ENCODE data around the gene GBX1. TPM values are rescaled to one million over a fixed set of nuclear protein-coding genes. Genes with fewer than 3 reads are reported as not detected.
A peak's percentile ranks its signal among the peaks of the same experiment; 100 is the strongest.

Gene GBX1
- total RNA-seq, 1 donor from 2014 or later, result 0.30 TPM

DNA sequence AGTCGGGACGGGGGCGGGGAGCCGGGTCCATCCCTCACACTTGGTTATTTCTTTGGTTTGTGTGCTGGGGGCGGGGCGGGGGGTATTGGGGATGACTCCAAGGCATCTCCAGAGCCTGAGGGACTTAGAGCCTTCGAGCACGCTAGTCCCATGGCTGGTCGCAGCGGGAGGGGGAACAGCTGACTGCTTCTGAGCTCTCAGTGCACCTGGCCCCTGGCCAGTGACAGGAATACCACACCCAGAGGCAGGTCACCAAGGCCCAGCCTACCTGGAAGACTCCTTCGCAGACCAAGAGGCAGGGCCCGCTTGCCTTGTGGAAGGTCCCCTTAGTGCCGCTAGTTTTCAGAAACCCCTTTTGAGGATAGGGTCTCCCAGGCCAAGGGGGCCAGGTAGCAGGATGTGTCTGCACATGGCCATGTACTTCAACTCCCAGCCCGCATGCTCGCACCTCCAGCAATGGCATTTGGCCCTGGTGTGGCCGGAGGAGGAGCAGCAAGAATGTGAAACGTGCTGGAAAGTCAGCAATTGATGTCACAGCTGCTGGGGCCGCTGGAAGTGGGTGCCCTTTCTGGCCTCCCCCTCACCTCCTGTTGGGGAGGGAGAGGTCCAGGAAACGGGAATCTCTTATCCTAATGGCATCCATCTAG is 40.9 kb downstream of the GBX1 start:
- no peak for DNase-seq

DNA sequence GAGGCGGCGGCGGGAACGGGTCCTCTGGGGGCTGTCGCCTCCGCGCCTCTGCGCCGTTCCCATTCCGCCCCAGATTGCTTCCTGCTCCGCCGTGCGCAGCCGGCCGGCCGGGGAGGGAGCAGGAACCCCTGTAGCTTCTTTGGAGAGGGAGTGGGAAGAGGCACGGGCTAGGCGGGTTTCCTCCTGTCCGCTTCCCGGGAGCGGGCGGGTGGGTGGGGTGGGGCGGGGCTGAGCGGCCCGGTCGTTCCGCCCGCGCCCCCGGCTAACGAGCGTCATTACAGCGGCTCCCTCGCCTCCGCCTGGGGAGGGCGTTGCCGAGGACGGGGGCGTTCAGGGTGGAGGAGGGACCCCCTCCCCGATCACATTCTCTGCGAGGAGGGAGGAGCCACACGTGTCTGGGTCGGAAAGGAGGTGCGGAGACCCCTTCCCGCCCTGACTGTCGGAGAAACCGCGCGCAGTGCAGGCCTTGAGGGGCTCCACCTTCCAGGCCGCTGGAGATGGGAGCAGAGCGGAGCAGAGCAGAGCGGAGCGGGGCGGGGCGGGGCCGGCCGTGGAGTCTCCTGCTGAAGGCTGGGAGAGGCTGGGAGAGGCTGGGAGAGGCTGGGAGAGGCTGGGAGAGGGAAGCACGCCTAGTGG is 41.5 kb downstream of the GBX1 start:
- DNase-seq, result no peak

DNA sequence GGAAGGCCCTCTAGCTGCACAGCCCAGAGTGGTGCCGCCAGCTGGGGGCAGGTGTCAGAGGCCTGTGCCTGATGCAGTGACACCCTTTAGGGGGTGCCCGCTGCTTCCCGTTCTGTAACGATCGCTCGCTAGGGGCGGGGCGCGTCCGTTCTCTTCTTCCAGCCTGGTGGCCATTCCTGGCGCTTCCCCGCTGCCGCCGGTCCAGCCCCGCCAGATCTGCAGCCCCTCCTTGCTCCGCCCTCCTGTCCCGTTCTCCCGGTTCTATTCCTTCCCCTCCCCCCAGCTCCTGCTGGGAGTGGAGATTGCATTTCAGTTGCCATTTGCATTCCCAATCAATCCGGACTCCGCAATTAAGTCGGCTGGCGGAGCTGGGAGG is 42.0 kb downstream of the GBX1 start:
- DNase-seq, result peak; percentile 30

DNA sequence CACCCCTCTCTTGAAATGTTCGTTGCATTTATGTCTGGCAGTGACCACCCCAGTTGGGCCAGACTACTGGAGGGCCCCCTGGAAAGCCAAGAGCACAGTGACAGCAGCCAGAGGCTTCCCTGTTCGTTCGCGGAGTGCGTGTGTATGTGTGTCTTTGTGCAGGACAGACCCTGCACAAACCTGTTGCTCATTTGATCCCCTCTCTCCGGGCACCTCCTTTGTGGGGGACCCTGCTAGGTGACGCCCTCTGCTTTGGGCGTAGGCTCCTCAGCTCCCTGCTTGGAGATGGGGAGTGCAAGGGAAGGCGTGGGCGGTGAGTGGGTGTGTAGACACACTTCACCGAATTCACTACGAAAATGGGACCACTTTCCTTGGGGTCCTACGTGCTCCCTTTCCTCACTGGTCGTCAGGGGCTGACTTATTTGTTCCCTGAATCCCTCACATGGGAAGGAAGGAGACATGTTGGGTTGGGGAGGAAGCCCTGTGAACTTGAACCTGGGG is 42.5 kb downstream of the GBX1 start:
- no peak for DNase-seq

DNA sequence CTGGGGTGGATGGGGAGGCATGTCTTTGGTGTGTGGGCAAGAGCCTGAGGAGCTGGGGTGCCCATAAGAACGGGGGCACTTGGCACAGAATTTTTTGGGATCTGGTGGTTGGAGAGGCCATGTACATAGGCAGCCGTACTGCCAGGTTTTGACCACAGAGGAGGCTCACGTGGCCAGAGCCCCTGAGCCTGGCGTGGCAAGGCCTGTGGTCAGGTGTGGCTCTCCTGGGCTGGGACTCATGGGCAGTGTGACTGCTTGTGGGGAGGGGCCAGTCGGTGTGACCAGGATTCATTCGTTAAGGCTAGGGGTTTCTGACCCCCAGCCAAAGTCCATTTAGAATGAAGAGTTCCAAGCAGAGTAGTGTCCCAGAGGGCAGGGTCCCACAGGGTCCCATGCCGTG is 43.0 kb downstream of the GBX1 start:
- DNase-seq, result no peak

DNA sequence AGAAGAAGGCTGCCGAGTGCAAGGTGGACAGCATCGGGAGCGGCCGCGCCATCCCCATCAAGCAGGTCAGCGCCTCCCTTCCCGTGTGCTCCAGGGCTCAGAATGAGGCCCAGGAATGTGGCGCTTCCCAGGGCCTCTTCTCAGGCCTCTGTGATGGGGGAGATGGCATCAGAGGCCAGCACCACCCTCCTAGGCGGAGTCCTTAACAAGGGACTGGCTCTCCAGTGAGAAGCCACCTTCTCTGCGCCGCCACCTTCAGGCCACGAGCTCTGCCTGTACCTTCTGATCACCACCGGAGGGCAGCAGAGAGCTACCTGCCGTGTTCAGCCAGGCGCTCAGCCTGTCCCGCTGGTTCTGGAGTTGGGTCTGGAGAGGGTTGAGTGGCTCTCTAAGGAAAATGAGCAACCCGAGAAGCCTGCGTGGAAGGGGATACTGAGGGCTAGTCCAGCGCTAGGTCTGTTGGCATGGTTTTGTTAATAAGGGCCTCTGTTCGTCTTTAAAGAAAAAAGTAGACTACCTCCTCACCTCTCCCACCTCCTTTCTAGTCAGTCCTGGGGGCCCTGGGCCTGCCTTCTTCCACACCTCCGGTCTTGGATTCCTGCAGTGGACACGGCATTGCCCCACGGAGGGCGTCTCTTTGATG is 43.6 kb downstream of the GBX1 start:
- peak; percentile 76 for DNase-seq

DNA sequence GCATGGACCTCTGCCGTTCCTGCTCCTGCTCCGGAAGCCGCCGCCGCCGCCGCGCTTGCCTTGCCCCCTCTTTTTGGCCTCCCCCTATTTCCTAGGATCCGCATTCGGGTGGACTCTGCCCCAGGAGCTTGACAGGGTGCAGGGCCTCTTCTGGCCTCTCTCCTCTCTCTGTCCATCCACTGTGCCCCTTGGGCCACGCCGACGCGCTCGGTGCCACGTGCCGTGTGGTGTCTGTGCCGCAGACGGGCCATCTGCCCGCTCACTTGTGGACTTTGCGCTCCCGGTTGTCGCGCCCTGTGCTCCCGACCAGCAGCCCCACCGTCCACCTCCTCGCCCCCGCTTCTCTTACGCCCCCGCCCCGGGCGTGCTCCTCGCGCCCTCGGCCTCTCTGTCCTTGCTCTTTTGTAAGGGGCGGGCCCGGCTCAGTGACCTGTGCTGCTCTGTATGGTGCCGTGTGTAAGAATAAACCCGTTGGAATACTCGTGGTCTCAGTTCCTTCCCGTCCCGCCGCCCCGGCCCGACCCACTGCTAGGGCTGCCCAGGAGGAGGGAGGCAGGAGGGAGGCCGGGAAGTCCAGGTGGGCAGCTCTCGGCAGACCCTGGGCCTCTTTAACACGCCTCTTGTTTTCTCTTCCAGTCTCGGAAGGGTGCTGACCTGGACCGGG is 44.2 kb downstream of the GBX1 start:
- no peak for DNase-seq

DNA sequence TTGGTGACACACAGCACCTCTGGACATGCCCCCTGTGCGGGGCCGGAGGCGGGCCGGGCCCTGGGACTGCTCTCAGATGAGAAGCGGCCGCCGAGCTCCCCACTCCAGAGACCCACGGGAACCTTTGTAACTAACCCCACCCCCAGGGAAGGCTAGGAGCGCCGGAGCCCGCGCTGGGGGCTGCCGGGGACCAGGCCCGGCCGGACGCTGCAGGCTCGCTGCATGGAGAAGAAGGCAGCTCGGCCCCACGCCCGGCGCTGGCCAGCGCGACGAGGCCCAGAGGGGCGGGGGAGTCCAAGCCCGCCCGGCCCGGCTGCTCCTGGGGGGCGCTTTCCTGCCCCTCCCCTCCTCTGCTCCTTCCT is 44.7 kb downstream of the GBX1 start:
- no peak for DNase-seq

DNA sequence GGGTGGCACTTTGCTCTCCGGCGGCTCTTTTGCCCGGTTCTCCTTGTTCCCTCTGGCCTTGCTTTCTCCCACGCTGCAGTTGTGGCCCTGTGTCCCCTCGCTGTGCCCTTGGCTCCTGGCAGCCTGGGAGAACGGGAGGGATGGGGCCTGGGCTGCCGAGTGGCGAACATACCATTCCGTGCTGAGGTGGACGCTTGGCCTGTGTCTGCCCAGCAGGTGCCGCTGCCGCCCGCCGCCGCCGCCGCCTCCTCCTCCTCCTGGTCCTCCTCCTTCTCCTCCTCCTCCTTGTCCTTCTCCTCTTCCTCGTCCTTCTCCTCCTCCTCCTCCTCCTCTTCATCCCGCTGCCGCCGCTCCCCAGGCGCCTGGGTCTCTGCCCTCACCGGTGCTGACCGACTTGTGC is 45.2 kb downstream of the GBX1 start:
- no peak for DNase-seq

DNA sequence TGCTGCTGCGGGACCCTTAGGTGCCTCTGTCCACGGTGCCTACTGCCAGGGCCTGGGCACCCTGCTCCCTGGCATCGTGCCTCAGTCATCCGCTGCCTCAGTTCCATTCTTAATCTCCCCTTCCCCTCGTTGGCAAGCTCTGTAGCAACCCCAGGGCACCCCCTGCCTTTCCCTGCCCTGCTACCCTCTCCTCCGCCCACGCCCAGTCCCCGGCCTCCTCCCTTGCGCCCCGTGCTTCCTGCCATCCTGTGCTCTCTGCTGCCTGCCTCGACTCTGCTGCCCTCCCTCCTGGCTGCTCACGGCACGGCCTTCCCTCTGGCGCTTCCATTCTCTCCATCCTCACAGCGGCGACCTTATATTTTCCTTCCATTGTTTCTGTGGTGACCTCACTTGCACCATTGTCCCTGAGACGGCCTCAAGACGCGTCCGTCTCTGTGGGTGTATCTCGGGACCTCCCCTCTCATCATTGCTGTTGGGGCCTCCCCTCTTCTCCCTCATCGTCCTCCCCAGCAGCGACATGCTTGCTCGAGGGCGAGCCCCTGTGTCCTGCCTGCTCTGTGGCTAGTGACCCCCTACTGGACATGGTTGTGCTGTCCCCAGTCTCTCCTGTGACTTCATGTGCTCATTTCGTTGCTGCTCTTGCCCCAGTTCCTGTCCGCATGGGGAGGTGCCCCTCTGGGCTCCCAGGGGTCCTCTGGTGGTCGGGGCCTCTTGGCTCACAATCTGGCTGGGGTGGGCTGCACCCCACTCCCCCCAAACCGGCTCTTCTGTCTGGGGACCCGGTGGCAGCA is 45.9 kb downstream of the GBX1 start:
- no peak for DNase-seq

DNA sequence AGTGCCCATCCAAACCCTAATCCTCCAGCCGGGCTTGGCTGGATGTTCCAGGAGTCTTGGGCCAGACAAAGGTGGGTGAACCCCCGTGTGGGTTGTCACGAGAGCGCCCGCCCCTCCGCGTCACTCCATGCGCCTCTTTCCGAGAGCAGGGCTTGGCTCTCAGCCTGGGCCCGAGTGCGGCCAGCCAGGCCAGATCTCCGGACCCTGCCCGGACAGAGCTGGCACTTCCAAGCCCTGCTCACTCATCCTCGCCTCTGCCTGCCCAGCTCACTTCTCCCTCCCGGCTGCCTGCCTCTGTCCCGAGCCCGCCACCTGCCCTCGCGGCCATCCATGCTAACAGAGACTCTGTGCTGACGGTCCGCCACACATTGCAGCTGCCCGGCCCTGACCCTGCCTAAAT is 46.6 kb downstream of the GBX1 start:
- DNase-seq, result no peak

DNA sequence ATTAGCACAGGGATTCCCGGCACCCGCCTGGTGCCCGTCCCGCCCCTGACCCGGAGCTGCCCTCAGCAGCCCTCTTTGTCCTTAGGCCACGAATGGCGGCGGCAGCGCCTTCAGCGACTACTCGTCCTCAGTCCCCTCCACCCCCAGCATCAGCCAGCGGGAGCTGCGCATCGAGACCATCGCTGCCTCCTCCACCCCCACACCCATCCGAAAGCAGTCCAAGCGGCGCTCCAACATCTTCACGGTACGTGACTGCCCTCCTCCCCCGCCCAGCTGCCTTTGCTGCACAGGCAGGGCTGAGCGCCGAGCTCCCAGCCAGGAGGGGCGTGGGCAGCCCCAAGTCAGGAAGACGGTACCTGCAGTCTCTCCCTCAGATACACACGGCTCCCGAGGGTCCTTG is 47.6 kb downstream of the GBX1 start:
- no peak for DNase-seq

DNA sequence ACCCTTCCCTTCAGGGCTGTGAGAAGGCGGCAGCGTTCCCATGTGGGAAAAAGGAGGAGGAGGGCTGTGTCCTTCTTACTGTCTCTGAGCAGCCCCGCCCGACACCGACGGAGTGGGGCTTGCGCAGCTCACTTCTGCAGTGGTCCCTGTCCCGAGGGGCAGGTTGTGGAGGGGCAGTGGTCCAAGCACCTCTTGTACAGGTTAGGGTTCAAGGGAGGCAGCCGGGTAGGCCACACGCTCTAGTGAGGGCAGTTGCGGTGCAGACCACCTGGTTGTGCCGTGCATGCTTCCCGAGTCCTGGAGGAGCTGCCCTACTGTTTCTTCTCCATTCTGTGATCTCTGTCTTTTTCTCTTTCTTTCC is 48.5 kb downstream of the GBX1 start:
- no peak for DNase-seq

DNA sequence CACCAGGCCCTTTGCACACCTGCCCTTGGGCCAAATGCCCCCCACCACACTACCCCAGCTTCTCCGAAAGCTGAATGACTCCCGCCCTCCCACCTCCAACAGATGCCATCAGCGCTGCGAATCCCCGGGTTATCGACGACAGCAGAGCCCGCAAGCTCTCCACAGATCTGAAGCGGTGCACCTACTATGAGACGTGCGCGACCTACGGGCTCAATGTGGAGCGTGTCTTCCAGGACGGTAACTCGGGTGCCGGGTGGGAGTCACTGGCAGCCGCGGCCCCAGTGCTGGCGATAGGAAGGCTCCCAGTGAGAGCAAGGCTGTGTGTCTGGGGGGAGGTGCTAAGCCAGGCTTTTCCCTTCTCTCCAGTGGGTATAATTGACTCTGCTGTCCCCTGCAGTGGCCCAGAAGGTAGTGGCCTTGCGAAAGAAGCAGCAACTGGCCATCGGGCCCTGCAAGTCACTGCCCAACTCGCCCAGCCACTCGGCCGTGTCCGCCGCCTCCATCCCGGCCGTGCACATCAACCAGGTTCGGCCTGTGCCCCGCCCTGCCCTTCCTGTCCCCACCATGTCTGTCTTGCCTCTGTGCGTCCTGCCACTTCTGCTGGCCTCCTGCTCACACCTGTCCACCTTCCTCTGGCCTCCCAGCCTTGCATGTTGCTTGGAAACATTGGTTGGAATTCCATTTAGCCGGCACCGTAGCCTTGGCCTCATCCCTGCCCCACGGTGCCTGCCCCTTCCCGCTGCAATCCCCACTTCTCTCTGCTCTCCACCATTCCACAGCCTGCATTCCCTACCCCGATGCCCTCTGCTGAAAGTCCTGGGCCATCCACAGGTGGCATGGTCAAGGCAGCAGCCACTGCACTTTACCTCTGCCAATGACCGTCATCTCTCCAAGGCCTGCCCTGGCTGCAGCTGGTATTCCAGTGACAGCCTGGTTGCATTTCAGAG is 49.1 kb downstream of the GBX1 start:
- no peak for DNase-seq

DNA sequence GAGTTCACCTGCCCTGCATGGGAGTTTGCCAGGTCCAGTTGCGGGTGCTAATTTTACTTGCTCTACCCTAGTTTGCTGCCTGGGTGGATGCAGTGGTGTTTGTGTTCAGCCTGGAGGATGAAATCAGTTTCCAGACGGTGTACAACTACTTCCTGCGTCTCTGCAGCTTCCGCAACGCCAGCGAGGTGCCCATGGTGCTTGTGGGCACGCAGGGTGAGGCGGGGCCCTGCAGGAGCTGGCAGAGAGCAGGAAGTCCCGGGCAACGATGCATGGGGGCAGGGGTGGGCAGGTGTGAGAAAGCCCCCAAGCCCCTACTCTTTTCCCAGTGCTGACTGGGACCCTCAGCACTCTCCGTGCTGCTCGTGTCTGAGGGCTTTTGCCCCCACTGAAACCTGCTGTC is 49.9 kb downstream of the GBX1 start:
- no peak for DNase-seq

DNA sequence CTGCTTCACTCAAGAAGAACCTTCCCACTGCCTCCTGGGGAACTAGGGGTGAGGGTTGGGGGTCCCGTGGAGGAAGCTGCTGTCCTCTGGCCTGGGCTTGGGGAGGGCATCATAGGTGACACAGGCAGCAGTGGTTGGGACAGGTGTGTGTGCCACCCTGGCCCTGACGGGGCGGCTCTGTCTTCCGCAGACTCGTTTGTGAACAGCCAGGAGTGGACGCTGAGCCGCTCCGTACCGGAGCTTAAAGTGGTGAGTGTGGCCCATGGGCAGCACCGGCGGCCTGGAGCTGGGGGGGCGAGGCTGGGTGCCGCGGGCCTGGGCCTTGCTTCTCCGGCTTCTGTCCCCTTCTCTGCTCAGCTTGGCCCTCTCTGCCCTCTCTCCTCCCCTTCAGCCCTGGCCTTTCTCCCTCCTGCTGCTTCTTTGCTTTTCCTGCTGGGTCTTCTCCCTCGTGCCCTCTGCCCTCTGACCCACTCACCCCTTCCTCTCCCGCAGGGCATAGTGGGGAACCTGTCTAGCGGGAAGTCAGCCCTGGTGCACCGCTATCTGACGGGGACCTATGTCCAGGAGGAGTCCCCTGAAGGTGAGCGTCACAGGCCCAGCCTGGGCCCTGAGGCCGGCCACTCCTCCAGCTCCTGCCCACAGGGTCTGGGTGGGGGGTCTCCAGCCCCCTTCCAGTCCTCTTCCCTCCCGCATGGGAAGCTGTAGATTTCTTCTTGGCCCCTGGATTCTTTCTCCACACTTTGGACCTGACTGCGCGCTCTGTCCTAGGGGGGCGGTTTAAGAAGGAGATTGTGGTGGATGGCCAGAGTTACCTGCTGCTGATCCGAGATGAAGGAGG is 50.7 kb downstream of the GBX1 start:
- DNase-seq, result no peak

DNA sequence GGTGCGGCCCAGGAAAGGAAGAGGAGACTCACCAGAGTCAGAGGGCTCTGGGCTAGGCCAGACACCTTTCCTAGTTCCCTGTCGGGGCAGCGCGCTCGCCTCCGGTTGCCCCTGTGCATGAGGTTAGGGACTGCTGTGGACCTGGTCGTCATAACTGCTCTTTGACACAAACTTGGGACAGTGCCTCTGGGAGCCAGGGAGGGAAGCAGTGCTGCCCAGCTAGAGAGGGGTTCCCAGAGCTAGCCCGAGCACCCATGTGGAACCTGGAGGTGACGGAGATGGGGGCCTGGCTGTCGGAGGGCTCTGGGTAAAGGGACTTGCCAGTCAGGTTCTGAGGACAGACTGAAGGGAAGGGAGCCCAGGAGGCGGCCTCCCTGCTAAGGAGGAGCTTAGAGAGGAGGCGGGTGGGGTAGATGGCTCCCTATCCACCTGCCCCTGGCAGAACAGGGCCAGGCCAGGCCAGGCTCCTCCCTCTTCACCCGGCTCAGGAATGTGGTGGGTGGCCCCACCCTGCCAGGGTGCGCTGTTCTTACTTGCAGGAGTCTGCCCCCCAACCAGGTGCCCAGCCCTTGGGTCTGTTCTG is 51.6 kb downstream of the GBX1 start:
- no peak for DNase-seq

DNA sequence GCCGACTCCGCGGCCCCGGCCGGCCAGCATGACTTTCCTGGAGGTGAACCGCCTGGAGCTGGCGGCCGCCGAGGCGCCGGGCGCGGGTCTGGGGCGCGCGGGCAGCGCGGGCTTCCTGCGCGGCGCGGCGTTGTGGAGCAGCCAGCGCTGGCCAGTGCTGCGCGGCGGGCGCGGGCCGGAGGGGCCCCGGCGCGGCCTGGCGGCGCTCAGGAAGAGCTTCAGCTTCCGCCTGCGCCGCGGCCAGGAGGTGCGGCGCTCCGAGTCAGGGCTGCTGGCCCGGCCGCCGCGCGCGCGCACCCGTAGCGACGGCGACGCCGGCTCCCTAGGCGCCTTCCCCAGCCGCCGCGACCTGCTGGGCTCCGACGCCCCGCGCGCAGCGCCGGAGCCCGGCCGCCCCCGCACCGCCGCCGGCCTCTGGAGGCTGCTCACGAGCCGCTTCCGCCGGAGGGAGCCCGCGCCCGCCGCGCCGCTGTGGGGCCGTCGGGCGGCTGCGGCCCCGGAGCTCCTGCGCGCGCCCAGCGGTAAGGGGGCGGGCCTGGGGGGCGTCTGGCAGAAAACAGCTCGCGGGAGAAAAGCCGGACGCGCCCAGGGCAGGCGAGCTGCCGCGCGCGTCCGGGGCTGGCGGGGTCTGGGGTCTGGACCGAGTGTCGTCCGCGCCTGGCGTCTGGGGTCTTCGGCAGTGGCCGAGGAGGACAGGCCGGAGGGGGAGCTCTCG is 52.2 kb downstream of the GBX1 start:
- no peak for DNase-seq
